Karpas-422 (cell line): ENCODE results near the gene ZDHHC23. TPM values are rescaled to one million over a fixed set of nuclear protein-coding genes. Genes with fewer than 3 reads are reported as not detected.
A peak's percentile ranks its signal among the peaks of the same experiment; 100 is the strongest.

Experiments used
- DNase-seq: peaks from one replicate; pipeline ENCODE4 v3.0.0-alpha.2; 2015
- H2AFZ ChIP-seq: fragments of 200-600 bp; sonication (generic); 2 replicates; pipeline ENCODE4 v1.6.1; 2014; ENCODE audit warnings: antibody characterized with exemption, low read length, mixed read lengths
- H3K27ac ChIP-seq: fragments of 200-600 bp; sonication (generic); 2 replicates; pipeline ENCODE4 v1.5.1; 2014; ENCODE audit warnings: mild to moderate bottlenecking, low read length, moderate library complexity
- H3K27me3 ChIP-seq: fragments of 200-600 bp; sonication (generic); 2 replicates; pipeline ENCODE4 v1.6.1; 2014; ENCODE audit warnings: low read length, mixed read lengths
- H3K36me3 ChIP-seq: fragments of 200-600 bp; sonication (generic); 2 replicates; pipeline ENCODE4 v1.6.1; 2014; ENCODE audit warnings: low read length, mixed read lengths; ENCODE audit not compliant: insufficient read depth
- H3K4me1 ChIP-seq: fragments of 200-600 bp; sonication (generic); 2 replicates; pipeline ENCODE4 v1.6.1; 2014; ENCODE audit warnings: mild to moderate bottlenecking, low read length, mixed read lengths
- H3K4me2 ChIP-seq: fragments of 200-600 bp; sonication (generic); 2 replicates; pipeline ENCODE4 v1.6.1; 2014; ENCODE audit warnings: low read length, low read depth, mild to moderate bottlenecking; ENCODE audit not compliant: poor library complexity, severe bottlenecking
- H3K4me3 ChIP-seq: fragments of 200-600 bp; sonication (generic); 2 replicates; pipeline ENCODE4 v1.5.1; 2014; ENCODE audit warnings: mild to moderate bottlenecking, antibody characterized with exemption, low read length, mixed read lengths
- H3K79me2 ChIP-seq: fragments of 200-600 bp; sonication (generic); 2 replicates; pipeline ENCODE4 v1.6.1; 2014; ENCODE audit warnings: mild to moderate bottlenecking, low read length, mixed read lengths
- H3K9ac ChIP-seq: fragments of 200-600 bp; sonication (generic); 2 replicates; pipeline ENCODE4 v1.6.0; 2014; ENCODE audit warnings: low read length
- H3K9me2 ChIP-seq: fragments of 200-600 bp; sonication (generic), shearing (Covaris generic); replicated peaks from 2 replicates; pipeline ENCODE4 v1.6.0; 2014; ENCODE audit warnings: mild to moderate bottlenecking, low read length, moderate library complexity; ENCODE audit not compliant: insufficient read depth
- H3K9me3 ChIP-seq: fragments of 300-700, 200-600 bp; sonication (generic); 2 replicates; pipeline ENCODE4 v1.6.1; 2014; ENCODE audit warnings: low read length, mixed read lengths
- H4K20me1 ChIP-seq: fragments of 200-600 bp; sonication (generic); 2 replicates; pipeline ENCODE4 v1.6.1; 2014; ENCODE audit warnings: mild to moderate bottlenecking, antibody characterized with exemption, low read length, low read depth; ENCODE audit not compliant: insufficient read depth
- total RNA-seq: library from RNA; depleted of rRNA; stranded (reverse); fragments of >200 nt; shearing (Covaris generic); gene quantifications from 2 replicates; pipeline ENCODE4 v1.2.3, GENCODE V29; 2014; ENCODE audit warnings: low replicate concordance

ZDHHC23 gene
- total RNA-seq, 1 experiment from 2014 or later = 35.6 TPM

DNA sequence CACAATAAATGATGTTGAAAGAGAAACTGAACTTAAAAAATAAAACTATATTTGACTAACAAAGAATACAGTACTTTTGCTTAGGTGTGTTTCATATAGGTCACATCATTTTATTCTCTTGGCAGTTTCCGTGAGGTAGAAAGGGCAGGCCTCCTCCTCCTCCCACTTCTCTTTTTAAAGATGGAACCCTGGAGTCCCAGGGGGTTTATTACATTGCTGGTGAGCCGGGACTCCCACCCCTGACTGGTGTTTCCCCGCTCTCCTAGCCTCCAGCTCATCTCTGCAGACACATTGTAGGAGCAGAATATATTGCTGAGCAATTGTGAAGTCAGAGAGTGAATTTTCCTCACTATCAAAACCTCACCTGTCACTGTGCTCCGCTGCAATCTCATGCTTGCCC lies 30.0 kb downstream of the ZDHHC23 start:
- H3K4me3 ChIP-seq = no peak overlapping the region
- peaks cover 16% of the 10 kb centered on the region for H3K9me3 ChIP-seq
- H3K4me2 ChIP-seq = peak overlapping the region; percentile 8
- H3K4me1 ChIP-seq = peaks cover 37% of the 10 kb centered on the region
- no peak overlapping the region for H3K27ac ChIP-seq
- no peak overlapping the region for H2AFZ ChIP-seq
- no peaks in the 10 kb centered on the region for H3K9me2 ChIP-seq
- no peaks in the 10 kb centered on the region for H3K79me2 ChIP-seq
- H4K20me1 ChIP-seq = no peaks in the 10 kb centered on the region
- no peak overlapping the region for H3K9ac ChIP-seq
- H3K27me3 ChIP-seq = no peaks in the 10 kb centered on the region
- peaks cover 33% of the 10 kb centered on the region for H3K36me3 ChIP-seq
- no peak for DNase-seq

DNA sequence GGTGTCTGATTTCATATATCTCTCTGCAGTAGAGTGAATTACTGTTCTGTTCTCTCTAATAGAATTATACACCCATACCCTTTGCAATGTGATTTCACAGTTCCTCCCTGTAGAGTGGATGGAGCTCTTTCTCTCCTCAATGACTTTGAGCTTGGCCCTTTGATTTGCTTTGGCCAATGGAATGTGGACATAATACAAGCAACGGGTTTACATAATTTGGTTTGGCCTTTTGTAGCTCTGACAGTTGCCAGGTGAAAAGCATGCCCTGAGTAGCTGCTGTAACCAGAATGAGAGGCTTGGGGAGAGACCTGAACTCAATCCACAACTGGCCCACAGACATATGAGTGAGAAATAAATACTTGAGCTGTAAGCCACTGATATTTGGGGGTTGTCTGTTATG lies 32.1 kb downstream of the ZDHHC23 start:
- no peaks in the 10 kb centered on the region for H3K9me2 ChIP-seq

DNA sequence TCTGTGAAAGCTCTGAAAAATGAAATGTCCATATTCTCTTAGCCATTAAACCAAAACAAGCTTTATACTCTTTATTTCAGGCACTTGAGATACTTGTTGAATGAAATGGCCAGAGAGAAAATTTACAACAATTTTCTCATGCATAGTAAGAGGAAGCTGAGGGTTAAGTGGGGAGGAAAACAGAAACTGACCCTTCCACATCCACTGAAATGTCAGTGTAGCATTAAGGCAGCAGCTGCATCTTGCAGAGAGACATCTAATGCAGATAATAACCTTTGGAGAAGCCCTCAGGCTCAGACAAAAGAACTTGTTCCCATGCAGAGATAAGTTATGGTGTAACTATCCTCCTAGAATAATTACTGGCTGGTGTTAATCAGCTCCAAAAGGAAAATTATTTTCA lies 34.0 kb downstream of the ZDHHC23 start:
- no peaks in the 10 kb centered on the region for H3K9me3 ChIP-seq
- H3K27me3 ChIP-seq = no peaks in the 10 kb centered on the region
- no peak overlapping the region for H3K4me3 ChIP-seq
- H3K4me2 ChIP-seq = no peak overlapping the region
- H3K36me3 ChIP-seq = peaks cover 11% of the 10 kb centered on the region; the same call in 1 of the 2 replicates
- H3K79me2 ChIP-seq = no peaks in the 10 kb centered on the region
- H2AFZ ChIP-seq = no peak overlapping the region
- no peak overlapping the region for H3K9ac ChIP-seq
- H3K4me1 ChIP-seq = peaks cover 42% of the 10 kb centered on the region
- H4K20me1 ChIP-seq = no peaks in the 10 kb centered on the region
- DNase-seq = no peak
- no peak overlapping the region for H3K27ac ChIP-seq
- H3K9me2 ChIP-seq = no peaks in the 10 kb centered on the region

More for the DNA sequence above, 32.1 kb downstream of the ZDHHC23 start:
- H3K27ac ChIP-seq = no peak overlapping the region
- H3K4me3 ChIP-seq = no peak overlapping the region
- peaks cover 13% of the 10 kb centered on the region; the same call in 1 of the 2 replicates for H3K36me3 ChIP-seq
- H4K20me1 ChIP-seq = no peaks in the 10 kb centered on the region
- H2AFZ ChIP-seq = no peak overlapping the region
- DNase-seq = no peak
- H3K9ac ChIP-seq = no peak overlapping the region
- H3K4me2 ChIP-seq = no peak overlapping the region
- H3K79me2 ChIP-seq = no peaks in the 10 kb centered on the region
- no peaks in the 10 kb centered on the region for H3K27me3 ChIP-seq
- H3K9me3 ChIP-seq = no peaks in the 10 kb centered on the region
- H3K4me1 ChIP-seq = peaks cover 37% of the 10 kb centered on the region

- Histone ChIP-seq H3K9me2 (no peaks in the 10 kb centered on the region), H2AFZ (no peak overlapping the region), H3K4me3 (no peak overlapping the region), H3K9me3 (no peaks in the 10 kb centered on the region), H3K79me2 (no peaks in the 10 kb centered on the region), H3K27me3 (no peaks in the 10 kb centered on the region), H3K27ac (no peak overlapping the region), H3K4me1 (peaks cover 27% of the 10 kb centered on the region), H3K36me3 (peaks cover 6% of the 10 kb centered on the region; the same call in 1 of the 2 replicates), H3K9ac (no peak overlapping the region), H3K4me2 (no peak overlapping the region), H4K20me1 (no peaks in the 10 kb centered on the region)
- DNase-seq = no peak
These were observed 35.7 kb downstream of the ZDHHC23 start for GRCh38 chr3:113983544-113983943.

GRCh38 chr3:113985541-113985940 lies 37.7 kb downstream of the ZDHHC23 start:
- no peaks in the 10 kb centered on the region for H3K9me3 ChIP-seq
- H3K4me3 ChIP-seq = no peak overlapping the region
- no peak overlapping the region for H3K27ac ChIP-seq
- no peak for DNase-seq
- H3K9me2 ChIP-seq = no peaks in the 10 kb centered on the region
- H3K79me2 ChIP-seq = no peaks in the 10 kb centered on the region
- H3K9ac ChIP-seq = no peak overlapping the region
- no peaks in the 10 kb centered on the region for H3K27me3 ChIP-seq
- no peaks in the 10 kb centered on the region for H4K20me1 ChIP-seq
- no peak overlapping the region for H3K4me2 ChIP-seq
- no peak overlapping the region for H2AFZ ChIP-seq
- H3K4me1 ChIP-seq = peaks cover 16% of the 10 kb centered on the region
- H3K36me3 ChIP-seq = no peaks in the 10 kb centered on the region

DNA sequence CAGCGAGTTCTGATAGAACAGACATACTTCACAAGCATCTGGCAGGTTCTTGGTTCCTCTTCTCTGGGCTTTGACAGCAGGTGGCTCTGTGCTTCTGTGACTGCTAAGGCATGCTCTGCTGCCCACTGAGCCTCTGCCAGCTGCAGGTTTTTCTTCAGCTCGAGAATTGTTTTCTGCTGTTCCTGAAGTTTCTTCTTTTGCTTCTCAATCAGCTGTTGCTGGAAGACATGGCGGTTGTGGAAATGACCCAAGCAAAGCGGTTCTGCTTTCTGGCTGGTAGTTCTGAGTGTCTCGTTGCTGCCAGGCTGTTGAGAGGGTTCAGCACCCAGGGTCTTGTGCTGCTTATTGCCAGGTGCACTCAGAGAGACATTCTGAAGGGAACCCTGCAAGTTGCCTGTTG lies 57.7 kb downstream of the ZDHHC23 start:
- Histone ChIP-seq H3K79me2 (no peaks in the 10 kb centered on the region), H3K27ac (peak overlapping the region; percentile 98), H3K4me1 (peaks cover 61% of the 10 kb centered on the region), H3K9ac (peak overlapping the region; percentile 69), H3K36me3 (no peaks in the 10 kb centered on the region), H3K4me2 (peak overlapping the region; percentile 82), H4K20me1 (no peaks in the 10 kb centered on the region), H2AFZ (peak overlapping the region; percentile 49; the same call in 1 of the 2 replicates), H3K9me2 (no peaks in the 10 kb centered on the region; the same call in 1 of the 2 replicates), H3K27me3 (no peaks in the 10 kb centered on the region), H3K4me3 (peak overlapping the region; percentile 48), H3K9me3 (no peaks in the 10 kb centered on the region)
- peak; percentile 92 for DNase-seq

GRCh38 chr3:114011059-114011797 lies 63.4 kb downstream of the ZDHHC23 start:
- Histone ChIP-seq H3K9me3 (no peaks in the 10 kb centered on the region), H3K4me2 (peak overlapping the region; percentile 8), H3K9ac (no peak overlapping the region), H3K4me3 (no peak overlapping the region), H4K20me1 (no peaks in the 10 kb centered on the region), H3K27ac (no peak overlapping the region), H3K27me3 (no peaks in the 10 kb centered on the region), H2AFZ (peak overlapping the region; percentile 12; the same call in 1 of the 2 replicates), H3K4me1 (peaks cover 43% of the 10 kb centered on the region), H3K9me2 (no peaks in the 10 kb centered on the region; the same call in 1 of the 2 replicates), H3K79me2 (no peaks in the 10 kb centered on the region), H3K36me3 (no peaks in the 10 kb centered on the region)
- no peak for DNase-seq
